ENCODE data around the gene NTRK3. TPM values are rescaled to one million over a fixed set of nuclear protein-coding genes. Genes with fewer than 3 reads are reported as not detected.

Gene NTRK3
- polyA plus RNA-seq, 1 donor from 2014 or later, result 42.7 TPM

GRCh38 chr15:88017753-88018152 lies 238.8 kb downstream of the NTRK3 start:
- no peaks in the 10 kb centered on the region for H3K36me3 ChIP-seq (ENCODE audit: insufficient read depth, low read length)
- no peak overlapping the region for H3K9ac ChIP-seq (ENCODE audit: low read length)
- TF ChIP-seq EZH2 (IDR thresholded peaks at IDR 0.05; ENCODE audit: borderline replicate concordance, insufficient read depth, low read length, poor library complexity, severe bottlenecking), result no peak
- TF ChIP-seq POLR2AphosphoS5 (IDR thresholded peaks at IDR 0.05), result no peak
- no peak for TF ChIP-seq EP300 (conservative IDR thresholded peaks at IDR 0.05; ENCODE audit: poor library complexity, severe bottlenecking)
- no peak for TF ChIP-seq TAF1 (IDR thresholded peaks at IDR 0.05; ENCODE audit: low read depth)
- TF ChIP-seq SMC3 (conservative IDR thresholded peaks at IDR 0.05; ENCODE audit: poor library complexity), result no peak
- no peak for TF ChIP-seq RAD21 (conservative IDR thresholded peaks at IDR 0.05)
- TF ChIP-seq REST (IDR thresholded peaks at IDR 0.05; ENCODE audit: borderline replicate concordance), result no peak
- TF ChIP-seq MXI1 (conservative IDR thresholded peaks at IDR 0.05; ENCODE audit: poor library complexity, severe bottlenecking), result no peak
- no peak for TF ChIP-seq CTCF (IDR thresholded peaks at IDR 0.05; ENCODE audit: poor library complexity, severe bottlenecking)
- no peaks in the 10 kb centered on the region for H3K9me2 ChIP-seq (ENCODE audit: insufficient read depth, low read length)
- no peaks in the 10 kb centered on the region for H3F3A ChIP-seq (ENCODE audit: insufficient read depth, low read length, poor library complexity, severe bottlenecking)
- H2AFZ ChIP-seq (ENCODE audit: low read depth, low read length), result no peak overlapping the region
- H3K27ac ChIP-seq (ENCODE audit: low read length), result no peak overlapping the region
- H3K9me3 ChIP-seq (ENCODE audit: low read length), result no peaks in the 10 kb centered on the region
- H4K20me1 ChIP-seq (ENCODE audit: insufficient read depth), result no peaks in the 10 kb centered on the region
- H3K79me2 ChIP-seq (replicated peaks; ENCODE audit: insufficient read depth, low read length), result no peaks in the 10 kb centered on the region
- H3K4me3 ChIP-seq (ENCODE audit: low read length), result no peak overlapping the region
- H3K27me3 ChIP-seq (ENCODE audit: insufficient read depth, low read depth, low read length), result no peaks in the 10 kb centered on the region
- H3K4me2 ChIP-seq (ENCODE audit: low read length), result no peak overlapping the region

DNA sequence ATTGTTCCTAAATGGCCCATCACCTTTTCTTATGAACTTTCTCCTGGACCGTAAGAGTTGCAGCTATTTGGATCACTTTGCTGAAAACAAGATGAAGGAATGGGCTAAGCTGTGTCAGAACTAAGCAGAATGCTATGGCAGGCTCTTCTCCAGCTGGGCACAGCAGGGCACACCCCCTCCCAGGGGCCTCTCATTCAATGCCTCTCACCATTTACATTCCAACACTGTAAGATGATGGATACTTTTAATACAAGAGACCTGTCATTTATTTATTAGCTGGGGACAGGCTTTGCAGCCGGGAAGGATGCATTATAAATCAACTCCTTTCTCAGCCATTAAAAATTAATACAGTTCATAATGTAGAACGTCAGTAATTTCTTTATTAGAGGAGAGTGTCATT lies 240.1 kb downstream of the NTRK3 start:
- Histone ChIP-seq H3K9ac (ENCODE audit: low read length) (no peak overlapping the region), H4K20me1 (ENCODE audit: insufficient read depth) (no peaks in the 10 kb centered on the region), H3K4me3 (ENCODE audit: low read length) (peak overlapping the region; percentile 32), H3K27ac (ENCODE audit: low read length) (peak overlapping the region; percentile 51), H3K9me3 (ENCODE audit: low read length) (no peaks in the 10 kb centered on the region), H3K36me3 (ENCODE audit: insufficient read depth, low read length) (no peaks in the 10 kb centered on the region), H3K9me2 (ENCODE audit: insufficient read depth, low read length) (no peaks in the 10 kb centered on the region), H3K4me2 (ENCODE audit: low read length) (peak overlapping the region; percentile 24), H3F3A (ENCODE audit: insufficient read depth, low read length, poor library complexity, severe bottlenecking) (no peaks in the 10 kb centered on the region), H3K27me3 (ENCODE audit: insufficient read depth, low read depth, low read length) (no peaks in the 10 kb centered on the region), H3K79me2 (replicated peaks; ENCODE audit: insufficient read depth, low read length) (no peaks in the 10 kb centered on the region), H2AFZ (ENCODE audit: low read depth, low read length) (no peak overlapping the region)
- TF ChIP-seq SMC3 (conservative IDR thresholded peaks at IDR 0.05; ENCODE audit: poor library complexity), result no peak

Measured in neural cell (in vitro differentiated cells).